ENCODE measurements around the gene CR1. TPM values are rescaled to one million over a fixed set of nuclear protein-coding genes. Genes with fewer than 3 reads are reported as not detected.
"Not testable (repeated sequence)": the region's sequence is repeated elsewhere in the genome, so short reads cannot be mapped to it uniquely, and the experiment has no call there.

CR1 gene
- polyA plus RNA-seq, 1 experiment, result not detected

GRCh38 chr1:207633226-207633625 is 137.3 kb downstream of the CR1 start:
- ChIA-PET POLR2A (no interaction called here), CTCF (no interaction called here)
- TF ChIP-seq, protein P1, sequence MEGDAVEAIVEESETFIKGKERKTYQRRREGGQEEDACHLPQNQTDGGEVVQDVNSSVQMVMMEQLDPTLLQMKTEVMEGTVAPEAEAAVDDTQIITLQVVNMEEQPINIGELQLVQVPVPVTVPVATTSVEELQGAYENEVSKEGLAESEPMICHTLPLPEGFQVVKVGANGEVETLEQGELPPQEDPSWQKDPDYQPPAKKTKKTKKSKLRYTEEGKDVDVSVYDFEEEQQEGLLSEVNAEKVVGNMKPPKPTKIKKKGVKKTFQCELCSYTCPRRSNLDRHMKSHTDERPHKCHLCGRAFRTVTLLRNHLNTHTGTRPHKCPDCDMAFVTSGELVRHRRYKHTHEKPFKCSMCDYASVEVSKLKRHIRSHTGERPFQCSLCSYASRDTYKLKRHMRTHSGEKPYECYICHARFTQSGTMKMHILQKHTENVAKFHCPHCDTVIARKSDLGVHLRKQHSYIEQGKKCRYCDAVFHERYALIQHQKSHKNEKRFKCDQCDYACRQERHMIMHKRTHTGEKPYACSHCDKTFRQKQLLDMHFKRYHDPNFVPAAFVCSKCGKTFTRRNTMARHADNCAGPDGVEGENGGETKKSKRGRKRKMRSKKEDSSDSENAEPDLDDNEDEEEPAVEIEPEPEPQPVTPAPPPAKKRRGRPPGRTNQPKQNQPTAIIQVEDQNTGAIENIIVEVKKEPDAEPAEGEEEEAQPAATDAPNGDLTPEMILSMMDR (IDR thresholded peaks at IDR 0.05; ENCODE audit: low read depth, low read length), result no peak
- Histone ChIP-seq H3K27me3 (ENCODE audit: control insufficient read depth, insufficient read depth, low read length) (peaks cover 2% of the 10 kb centered on the region), H3K27ac (ENCODE audit: low read depth, low read length) (no peak overlapping the region), H3K9me3 (ENCODE audit: control insufficient read depth, insufficient read depth, low read length) (no peaks in the 10 kb centered on the region), H3K4me3 (ENCODE audit: low read depth, low read length) (no peak overlapping the region)
- no peak for DNase-seq (ENCODE audit: low read depth, low spot score)

DNA sequence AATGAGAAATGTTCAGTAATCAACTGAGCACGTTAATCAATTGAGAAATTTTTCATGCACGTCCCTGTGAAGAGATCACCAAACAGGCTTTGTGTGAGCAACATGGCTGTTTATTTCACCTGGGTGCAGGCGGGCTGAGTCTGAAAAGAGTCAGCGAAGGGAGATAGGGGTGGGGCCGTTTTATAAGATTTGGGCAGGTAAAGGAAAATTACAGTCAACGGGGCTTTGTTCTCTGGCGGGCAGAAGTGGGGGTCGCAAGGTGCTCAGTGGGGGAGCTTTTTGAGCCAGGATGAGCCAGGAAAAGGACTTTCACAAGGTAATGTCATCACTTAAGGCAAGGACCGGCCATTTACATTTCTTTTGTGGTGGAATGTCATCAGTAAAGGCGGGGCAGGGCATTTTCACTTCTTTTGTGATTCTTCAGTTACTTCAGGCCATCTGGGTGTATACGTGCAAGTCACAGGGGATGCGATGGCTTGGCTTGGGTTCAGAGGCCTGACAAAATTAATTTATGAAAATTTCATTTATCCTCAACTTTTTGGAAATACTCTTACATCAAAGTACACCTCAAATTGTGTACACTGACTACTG is 137.8 kb downstream of the CR1 start:
- CTCF ChIA-PET, POLR2A ChIA-PET: not testable (repeated sequence)

DNA sequence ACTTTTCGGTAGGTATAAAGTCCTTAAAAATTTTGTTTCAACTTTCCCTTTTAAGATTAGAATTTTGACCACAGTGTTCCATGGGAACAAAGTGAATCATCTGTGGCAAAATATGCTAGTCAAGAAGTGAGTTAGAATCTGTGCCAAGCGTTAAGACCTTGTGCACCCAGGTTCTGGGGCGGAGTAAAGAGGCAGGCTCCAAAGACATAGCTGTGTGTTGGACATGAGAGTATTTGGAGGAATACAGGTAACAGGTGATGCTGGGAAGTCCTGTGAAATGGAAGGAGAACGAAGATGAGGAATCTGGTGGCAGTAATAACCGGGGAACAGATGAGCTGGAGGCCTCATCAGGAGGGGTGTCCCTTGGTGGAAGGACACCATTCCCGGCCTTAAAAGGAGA is 138.3 kb downstream of the CR1 start:
- H3K27me3 ChIP-seq (ENCODE audit: control insufficient read depth, insufficient read depth, low read length); H3K27ac ChIP-seq (ENCODE audit: low read depth, low read length); H3K9me3 ChIP-seq (ENCODE audit: control insufficient read depth, insufficient read depth, low read length); H3K4me3 ChIP-seq (ENCODE audit: low read depth, low read length); CTCF ChIA-PET; DNase-seq (ENCODE audit: low read depth, low spot score); POLR2A ChIA-PET: not testable (repeated sequence)

More for the DNA sequence above, 137.8 kb downstream of the CR1 start:
- not testable (repeated sequence) for H3K27me3 ChIP-seq (ENCODE audit: control insufficient read depth, insufficient read depth, low read length); H3K9me3 ChIP-seq (ENCODE audit: control insufficient read depth, insufficient read depth, low read length); H3K27ac ChIP-seq (ENCODE audit: low read depth, low read length); H3K4me3 ChIP-seq (ENCODE audit: low read depth, low read length); DNase-seq (ENCODE audit: low read depth, low spot score)

DNA sequence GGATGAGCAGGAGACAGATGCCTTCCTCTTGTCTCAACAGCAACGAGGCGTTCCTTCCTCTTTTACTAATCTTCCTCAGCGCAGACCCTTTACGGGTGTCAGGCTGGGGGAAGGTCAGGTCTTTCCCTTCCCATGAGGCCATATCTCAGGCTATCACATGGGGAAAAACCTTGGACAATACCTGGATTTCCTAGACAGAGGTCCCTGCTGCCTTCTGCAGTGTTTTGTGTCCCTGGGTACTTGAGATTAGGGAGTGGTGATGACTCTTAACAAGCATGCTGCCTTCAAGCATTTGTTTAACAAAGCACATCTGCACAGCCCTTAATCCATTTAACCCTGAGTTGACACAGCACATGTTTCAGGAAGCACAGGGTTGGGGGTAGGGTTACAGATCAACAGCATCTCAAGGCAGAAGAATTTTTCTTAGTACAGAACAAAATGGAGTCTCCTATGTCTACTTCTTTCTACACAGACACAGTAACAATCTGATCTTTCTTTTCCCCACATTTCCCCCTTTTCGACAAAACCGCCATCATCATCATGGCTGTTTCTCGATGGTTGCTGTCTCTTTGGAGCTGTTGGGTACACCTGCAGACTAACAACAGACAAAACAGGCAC is 139.7 kb downstream of the CR1 start:
- POLR2A ChIA-PET; DNase-seq (ENCODE audit: low read depth, low spot score); CTCF ChIA-PET; H3K4me3 ChIP-seq (ENCODE audit: low read depth, low read length); H3K27me3 ChIP-seq (ENCODE audit: control insufficient read depth, insufficient read depth, low read length); H3K27ac ChIP-seq (ENCODE audit: low read depth, low read length); H3K9me3 ChIP-seq (ENCODE audit: control insufficient read depth, insufficient read depth, low read length): not testable (repeated sequence)

DNA sequence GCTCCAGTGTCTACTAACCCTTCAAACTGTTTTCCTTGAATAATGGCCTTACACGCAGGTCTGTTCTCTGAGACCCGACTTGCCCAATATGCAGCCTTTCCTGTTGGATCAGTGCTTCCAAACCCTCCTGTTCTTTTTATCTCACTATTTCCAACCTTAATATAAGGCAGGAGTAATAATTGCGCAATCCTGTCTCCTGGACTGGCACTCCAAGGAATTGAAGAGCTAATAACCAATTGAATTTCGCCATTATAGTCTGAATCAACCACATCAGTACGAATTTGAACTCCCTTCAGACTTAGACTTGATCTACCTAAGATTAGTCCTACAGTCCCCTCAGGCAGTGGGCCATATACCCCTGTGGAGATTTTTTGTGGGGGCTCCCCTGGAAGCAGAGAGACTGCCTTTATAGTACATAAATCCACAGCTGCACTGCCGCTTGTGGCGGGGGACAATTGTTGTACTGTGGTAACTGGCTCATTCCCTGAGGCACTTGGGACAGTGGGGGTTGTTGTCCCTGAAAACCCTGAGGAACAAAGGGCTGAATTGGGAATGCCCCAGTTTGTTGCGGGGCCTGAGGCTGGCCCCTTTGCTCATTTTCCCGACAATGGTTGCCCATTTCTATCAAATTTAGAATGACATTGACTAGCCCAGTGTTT is 142.7 kb downstream of the CR1 start:
- POLR2A ChIA-PET; H3K4me3 ChIP-seq (ENCODE audit: low read depth, low read length); H3K27me3 ChIP-seq (ENCODE audit: control insufficient read depth, insufficient read depth, low read length); DNase-seq (ENCODE audit: low read depth, low spot score); H3K9me3 ChIP-seq (ENCODE audit: control insufficient read depth, insufficient read depth, low read length); H3K27ac ChIP-seq (ENCODE audit: low read depth, low read length); CTCF ChIA-PET: not testable (repeated sequence)

- H3K9me3 ChIP-seq (ENCODE audit: control insufficient read depth, insufficient read depth, low read length); POLR2A ChIA-PET; DNase-seq (ENCODE audit: low read depth, low spot score); H3K4me3 ChIP-seq (ENCODE audit: low read depth, low read length); CTCF ChIA-PET; H3K27me3 ChIP-seq (ENCODE audit: control insufficient read depth, insufficient read depth, low read length); H3K27ac ChIP-seq (ENCODE audit: low read depth, low read length): not testable (repeated sequence)
Observed at GRCh38 chr1:207639362-207639761, 143.4 kb downstream of the CR1 start.

DNA sequence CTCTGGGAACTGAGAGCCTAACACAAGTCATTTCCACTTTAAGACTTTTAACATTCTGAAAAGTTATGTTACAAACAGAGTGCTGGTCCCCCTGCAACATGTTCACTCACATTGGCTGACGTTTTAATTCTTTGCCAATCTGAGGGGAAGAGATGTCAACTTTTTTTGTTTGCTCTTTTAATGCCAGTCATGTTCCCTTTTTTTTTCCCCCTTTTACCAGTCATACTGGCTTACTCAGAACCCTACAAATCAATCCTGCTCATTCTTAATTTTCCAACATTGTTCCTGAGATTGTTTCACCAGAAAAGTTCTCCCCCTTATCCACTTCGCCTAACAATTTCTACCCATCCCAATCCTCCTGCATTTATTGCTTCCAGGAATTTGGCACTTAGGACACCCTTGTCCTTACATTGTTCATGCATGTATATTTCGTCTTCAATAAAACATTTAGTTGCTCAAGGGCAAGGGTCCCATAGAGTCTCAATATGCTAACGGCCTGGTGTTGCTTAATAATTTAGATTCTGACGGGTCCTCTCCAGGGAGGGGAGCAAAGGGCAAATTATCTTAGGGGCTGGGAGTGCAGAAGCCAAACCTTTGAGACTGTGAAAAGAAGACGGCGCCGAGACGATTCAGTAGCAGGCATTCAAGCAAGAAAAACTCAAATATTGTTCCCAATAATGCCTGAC is 148.4 kb downstream of the CR1 start:
- Histone ChIP-seq H3K27ac (ENCODE audit: low read depth, low read length) (no peak overlapping the region), H3K27me3 (ENCODE audit: control insufficient read depth, insufficient read depth, low read length) (peaks cover 8% of the 10 kb centered on the region), H3K9me3 (ENCODE audit: control insufficient read depth, insufficient read depth, low read length) (peaks cover 7% of the 10 kb centered on the region; the same call in 1 of the 2 replicates), H3K4me3 (ENCODE audit: low read depth, low read length) (peak overlapping the region; percentile 65)
- ChIA-PET POLR2A (no interaction called here), CTCF (no interaction called here)
- TF ChIP-seq, protein P1 (IDR thresholded peaks at IDR 0.05; ENCODE audit: low read depth, low read length), result no peak
- no peak for DNase-seq (ENCODE audit: low read depth, low spot score)

Data from AG04450 (cell line).